ENCODE measurements around the gene FAM120C.

- TF ChIP-seq CTCF (IDR thresholded peaks at IDR 0.05; ENCODE audit: insufficient read depth, low read length, poor library complexity, severe bottlenecking) (no peak), EZH2phosphoT487 (conservative IDR thresholded peaks at IDR 0.05; ENCODE audit: low read length) (no peak)
Observed at GRCh38 chrX:54074826-54075225, 108.2 kb downstream of the FAM120C start.
